Vagina (tissue), 2 donors: ENCODE measurements around the gene OSBP2. TPM values are rescaled to one million over a fixed set of nuclear protein-coding genes. Genes with fewer than 3 reads are reported as not detected.

Source experiments
- DNase-seq, 2 donors: peaks; one replicate each; pipeline ENCODE4 v3.0.0-alpha.2; 2017; ENCODE audit errors: extremely low spot score in 2 of 2
- H3K27ac ChIP-seq: fragments of 200-600 bp; sonication (generic); one replicate; pipeline ENCODE4 v1.5.1; 2019
- H3K27me3 ChIP-seq: fragments of 200-600 bp; sonication (generic); one replicate; pipeline ENCODE4 v1.5.1; 2019
- H3K36me3 ChIP-seq, 2 donors: fragments of 200-600 bp; sonication (generic); one replicate each; pipeline ENCODE4 v1.5.1; 2017 to 2019
- H3K4me1 ChIP-seq: fragments of 200-600 bp; sonication (generic); one replicate; pipeline ENCODE4 v1.5.1; 2019
- H3K4me3 ChIP-seq, 2 donors: fragments of 200-600 bp; sonication (generic); 1 replicate in 1 of 2; 2 replicates in 1 of 2; pipeline ENCODE4 v1.5.1; 2016 to 2019
- H3K9me3 ChIP-seq: fragments of 200-600 bp; sonication (generic); one replicate; pipeline ENCODE4 v1.5.1; 2019
- CTCF ChIP-seq, 3 experiments: fragments of 450-650 bp in 2 of 3; fragments of 200-600 bp in 1 of 3; sonication (generic) in 1 of 3; IDR thresholded peaks; one replicate each; pipeline ENCODE4 v1.5.1; 2017 to 2019; ENCODE audit warnings: antibody characterized with exemption in 3 of 3, mild to moderate bottlenecking in 2 of 3, moderate library complexity in 2 of 3
- POLR2A ChIP-seq, 2 donors: fragments of 450-650 bp; IDR thresholded peaks; one replicate each; pipeline ENCODE4 v1.6.1; 2017; ENCODE audit warnings: antibody characterized with exemption in 2 of 2, mild to moderate bottlenecking in 2 of 2, moderate library complexity in 2 of 2
- POLR2AphosphoS5 ChIP-seq, 2 donors: sonication (generic); formaldehyde crosslinking; IDR thresholded peaks; one replicate each; pipeline ENCODE4 v1.9.0; 2017; ENCODE audit warnings: antibody characterized with exemption in 2 of 2, mild to moderate bottlenecking in 2 of 2, low read depth in 1 of 2; ENCODE audit not compliant: insufficient read depth in 1 of 2
- intact Hi-C: fragments of 100-400 bp; cut with DNase I; formaldehyde crosslinking; loops from one replicate; pipeline ENCODE4 v1.15.1; 2023
- total RNA-seq: library from RNA; depleted of rRNA; stranded (reverse); fragments of >200 nt; gene quantifications from one replicate; pipeline ENCODE4 v1.2.3, GENCODE V29; 2016

OSBP2 gene
- total RNA-seq, 1 donor from 2014 or later, result 3.7 TPM

DNA sequence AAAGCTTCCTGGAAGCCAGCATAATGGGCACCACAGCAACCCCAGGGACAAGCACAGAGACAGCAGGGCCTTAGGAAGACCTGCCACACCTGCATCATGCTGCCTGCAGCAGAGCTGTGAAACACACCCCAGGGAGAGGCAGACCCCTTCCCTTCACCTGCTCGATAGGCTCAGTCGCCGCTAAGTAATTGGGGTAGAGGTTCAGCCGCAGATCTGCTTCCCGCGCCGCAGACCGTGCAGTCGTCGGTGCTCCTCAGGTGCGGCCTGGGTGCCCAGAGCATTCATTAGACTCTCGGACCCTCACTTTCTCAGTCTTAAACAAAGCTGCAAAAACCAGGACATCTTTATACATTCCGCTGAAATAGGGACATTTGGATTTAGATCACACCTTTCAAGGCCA is 29.9 kb upstream of the OSBP2 start:
- DNase-seq, result no peak
- intact Hi-C loops, result no loop called here
- Histone ChIP-seq H3K36me3 (peaks cover 0 to 23% of the 10 kb centered on the region in 2 donors), H3K27ac (no peak overlapping the region), H3K9me3 (no peaks in the 10 kb centered on the region), H3K27me3 (no peaks in the 10 kb centered on the region), H3K4me3 (no peak overlapping the region), H3K4me1 (peaks cover 22% of the 10 kb centered on the region)
- TF ChIP-seq CTCF (IDR thresholded peaks at IDR 0.05), result no peak
- no peak for TF ChIP-seq POLR2AphosphoS5 (IDR thresholded peaks at IDR 0.05; ENCODE audit: insufficient read depth in 1 of 2, low read depth in 1 of 2)
- TF ChIP-seq POLR2A (IDR thresholded peaks at IDR 0.05), result no peak

DNA sequence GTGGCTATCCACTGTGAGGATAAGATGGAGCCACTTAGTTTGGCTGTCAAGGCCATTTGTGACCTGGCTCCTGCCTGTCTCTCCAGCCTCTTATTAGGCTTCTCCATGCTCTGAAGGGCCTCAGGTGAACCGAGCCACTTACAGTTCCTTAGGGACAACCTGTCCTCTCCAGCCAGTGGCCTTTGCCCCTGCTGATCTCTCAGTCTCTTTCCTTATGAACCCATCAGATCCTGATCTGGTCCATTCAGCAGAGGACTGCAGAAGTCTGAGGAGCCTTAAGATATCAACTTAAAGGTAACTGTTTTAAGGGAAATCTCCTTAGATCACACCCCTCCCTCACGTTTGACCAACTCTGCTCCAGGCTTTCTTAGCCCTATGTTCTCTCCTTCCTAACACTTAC is 29.4 kb upstream of the OSBP2 start:
- Histone ChIP-seq H3K4me1 (peaks cover 22% of the 10 kb centered on the region), H3K9me3 (no peaks in the 10 kb centered on the region), H3K36me3 (peaks cover 0 to 23% of the 10 kb centered on the region in 2 donors), H3K27ac (no peak overlapping the region), H3K4me3 (no peak overlapping the region), H3K27me3 (no peaks in the 10 kb centered on the region)
- DNase-seq, result no peak
- intact Hi-C loops, result no loop called here
- TF ChIP-seq CTCF (IDR thresholded peaks at IDR 0.05), result no peak
- no peak for TF ChIP-seq POLR2A (IDR thresholded peaks at IDR 0.05)
- TF ChIP-seq POLR2AphosphoS5 (IDR thresholded peaks at IDR 0.05; ENCODE audit: insufficient read depth in 1 of 2, low read depth in 1 of 2), result no peak

DNA sequence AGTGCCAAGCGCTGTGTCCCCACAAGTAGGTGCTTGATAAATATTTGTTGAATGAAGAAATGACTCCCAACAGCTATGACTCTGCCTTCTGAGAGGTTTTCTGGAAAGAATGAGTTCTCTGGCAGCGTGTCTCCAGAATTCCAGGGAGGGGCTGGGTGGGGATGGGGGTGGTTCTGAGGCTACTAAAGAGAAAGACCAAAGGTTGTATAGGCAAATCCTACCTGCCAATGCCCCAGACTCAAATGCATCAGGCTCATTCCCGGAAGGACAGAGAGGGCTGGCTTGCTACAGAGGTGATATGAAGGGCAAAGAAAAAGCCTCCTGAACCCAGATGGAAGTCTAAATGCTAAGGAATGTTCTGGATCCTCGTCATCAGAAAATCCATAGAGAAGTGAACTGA is 28.9 kb upstream of the OSBP2 start:
- Histone ChIP-seq H3K4me1 (peaks cover 22% of the 10 kb centered on the region), H3K27me3 (no peaks in the 10 kb centered on the region)
- intact Hi-C loops, result no loop called here

GRCh38 chr22:30667107-30667493 is 27.6 kb upstream of the OSBP2 start:
- TF ChIP-seq CTCF (IDR thresholded peaks at IDR 0.05), result no peak
- TF ChIP-seq POLR2A (IDR thresholded peaks at IDR 0.05), result no peak
- TF ChIP-seq POLR2AphosphoS5 (IDR thresholded peaks at IDR 0.05; ENCODE audit: insufficient read depth in 1 of 2, low read depth in 1 of 2), result no peak
- Histone ChIP-seq H3K9me3 (no peaks in the 10 kb centered on the region), H3K27me3 (no peaks in the 10 kb centered on the region), H3K4me3 (peak overlapping the region; percentile 70 to 85), H3K27ac (peak overlapping the region; percentile 16), H3K36me3 (peaks cover 0 to 16% of the 10 kb centered on the region in 2 donors), H3K4me1 (peaks cover 22% of the 10 kb centered on the region)
- DNase-seq, result no peak
- intact Hi-C loops, result no loop called here

More for the DNA sequence above, 28.9 kb upstream of the OSBP2 start:
- Histone ChIP-seq H3K27ac (no peak overlapping the region), H3K4me3 (no peak overlapping the region), H3K36me3 (peaks cover 0 to 23% of the 10 kb centered on the region in 2 donors), H3K9me3 (no peaks in the 10 kb centered on the region)
- no peak for DNase-seq
- TF ChIP-seq POLR2AphosphoS5 (IDR thresholded peaks at IDR 0.05; ENCODE audit: insufficient read depth in 1 of 2, low read depth in 1 of 2) (no peak), POLR2A (IDR thresholded peaks at IDR 0.05) (no peak), CTCF (IDR thresholded peaks at IDR 0.05) (no peak)

DNA sequence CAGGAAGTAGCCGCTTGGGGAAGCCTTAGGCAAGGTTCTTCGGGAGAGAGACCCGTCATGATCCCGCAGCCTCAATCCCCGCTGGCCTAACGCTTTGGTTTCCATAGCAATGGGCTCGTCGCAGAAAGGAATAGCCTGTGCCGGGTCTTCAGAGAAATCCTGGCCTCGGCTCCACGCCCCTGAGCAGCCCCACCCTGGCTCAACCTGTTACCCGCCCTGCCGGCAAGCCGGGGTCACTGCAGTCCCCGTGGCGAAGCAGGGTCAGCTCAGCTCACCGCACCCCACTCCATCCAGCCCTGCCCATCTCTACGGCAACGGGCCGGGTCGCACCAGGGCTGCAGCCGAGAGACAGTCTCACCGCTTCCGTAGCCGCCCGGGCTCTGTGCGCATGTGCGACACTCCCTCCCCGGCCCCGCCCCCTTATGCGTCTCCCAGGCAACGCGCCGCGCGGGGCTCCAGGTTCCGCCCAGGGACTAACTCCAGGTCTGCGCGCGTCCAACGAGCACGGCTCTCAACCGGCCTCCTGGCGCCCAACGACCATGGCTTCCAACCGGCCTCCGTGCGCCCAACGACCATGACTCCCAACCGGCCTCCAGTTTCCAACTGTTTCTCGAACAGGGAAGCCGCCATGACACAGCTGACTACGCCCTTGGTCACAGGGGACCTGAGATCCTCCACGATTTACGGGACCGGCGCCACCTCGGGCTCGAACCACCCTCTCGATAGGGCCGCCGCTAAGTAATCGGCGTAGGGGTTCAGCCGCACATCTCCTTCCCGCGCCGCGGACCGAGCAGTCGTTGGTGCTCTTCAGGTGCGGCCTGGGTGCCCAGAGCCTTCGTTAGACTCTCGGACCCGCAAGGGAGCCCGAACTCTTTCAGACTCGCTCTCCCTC is 26.9 kb upstream of the OSBP2 start, which contains the start of gene DUSP18:
Gene DUSP18, minus strand, starts transcription at position 382 of the 892 bp plus-strand sequence. CDS start 3,872 bp downstream, outside the sequence.
- H3K4me1 ChIP-seq, result peaks cover 22% of the 10 kb centered on the region
- H3K9me3 ChIP-seq, result no peaks in the 10 kb centered on the region
- peak in 1 of 2 donors; percentile 92 for DNase-seq
- intact Hi-C loops, result no loop called here
- peaks cover 0 to 9% of the 10 kb centered on the region in 2 donors for H3K36me3 ChIP-seq
- peak; percentile 82 to 83 for TF ChIP-seq POLR2AphosphoS5 (IDR thresholded peaks at IDR 0.05; ENCODE audit: insufficient read depth in 1 of 2, low read depth in 1 of 2)
- no peak for TF ChIP-seq CTCF (IDR thresholded peaks at IDR 0.05)
- TF ChIP-seq POLR2A (IDR thresholded peaks at IDR 0.05), result peak in 1 of 2 donors; percentile 19
- H3K27ac ChIP-seq, result peak within 1 kb of the TSS; percentile 16
- peak within 1 kb of the TSS; percentile 70 to 85 for H3K4me3 ChIP-seq
- H3K27me3 ChIP-seq, result no peaks in the 10 kb centered on the region
